ENCODE data around the gene RFPL2. TPM values are rescaled to one million over a fixed set of nuclear protein-coding genes. Genes with fewer than 3 reads are reported as not detected.
"Not testable (repeated sequence)": the region's sequence is repeated elsewhere in the genome, so short reads cannot be mapped to it uniquely, and the experiment has no call there.

Gene RFPL2
- total RNA-seq, 1 donor from 2014 or later, result 0.31 TPM

DNA sequence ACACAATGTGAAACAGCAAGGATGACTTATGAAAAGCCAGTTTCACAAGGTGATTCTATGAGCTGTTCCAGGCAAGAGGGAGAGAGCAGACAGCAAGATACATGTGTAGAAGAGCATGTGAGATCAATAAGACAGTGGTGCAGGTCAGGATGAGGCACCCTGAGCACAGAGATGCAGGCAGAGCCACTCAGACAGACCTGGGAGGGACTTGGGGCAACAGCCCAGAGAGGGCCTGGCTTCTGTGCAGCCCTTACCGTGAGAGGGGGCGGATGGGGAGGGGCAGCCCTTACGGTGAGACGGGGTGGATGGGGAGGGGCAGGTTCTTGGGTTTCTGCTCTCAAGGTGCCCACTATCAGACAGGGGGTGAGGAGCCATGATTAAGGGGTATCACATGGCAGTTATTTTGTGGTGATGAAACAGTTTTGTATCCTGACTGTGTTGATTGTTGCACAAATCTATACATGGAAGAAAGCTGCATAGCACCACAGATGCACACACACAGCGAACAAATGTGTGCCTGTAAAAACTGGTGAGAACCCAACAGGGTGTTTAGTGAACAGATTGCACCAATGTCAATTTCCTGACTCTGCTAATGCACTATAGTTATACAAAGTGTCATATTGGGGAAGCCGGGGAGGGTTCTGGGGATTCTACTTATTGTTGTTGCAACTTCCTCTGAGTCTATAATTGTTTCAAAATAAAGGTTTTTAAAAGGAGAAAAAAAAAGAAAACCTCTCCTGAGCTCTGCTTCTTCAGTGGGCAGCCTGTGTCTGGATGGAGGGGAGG lies 40.6 kb downstream of the RFPL2 start:
- DNase-seq, result no peak

DNA sequence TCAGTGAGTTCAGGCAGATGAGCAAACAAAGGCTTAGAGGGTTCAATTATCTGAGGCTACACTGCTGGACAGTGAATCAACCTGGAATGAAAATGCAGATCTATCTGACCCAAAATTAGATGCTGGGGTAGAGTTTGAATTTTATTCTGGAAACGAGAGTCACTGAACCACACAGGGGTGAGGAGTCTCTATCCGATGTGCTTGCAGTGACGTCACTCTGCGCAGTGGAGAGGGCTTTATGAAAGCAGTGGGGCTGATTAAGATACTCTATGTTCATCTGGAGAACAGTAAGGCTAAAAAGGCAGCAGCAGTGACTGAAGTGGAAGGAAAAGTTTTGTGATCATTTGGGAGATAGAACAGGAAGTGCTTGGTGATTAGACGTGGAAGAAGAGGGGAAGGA lies 44.5 kb downstream of the RFPL2 start:
- not testable (repeated sequence) for DNase-seq

DNA sequence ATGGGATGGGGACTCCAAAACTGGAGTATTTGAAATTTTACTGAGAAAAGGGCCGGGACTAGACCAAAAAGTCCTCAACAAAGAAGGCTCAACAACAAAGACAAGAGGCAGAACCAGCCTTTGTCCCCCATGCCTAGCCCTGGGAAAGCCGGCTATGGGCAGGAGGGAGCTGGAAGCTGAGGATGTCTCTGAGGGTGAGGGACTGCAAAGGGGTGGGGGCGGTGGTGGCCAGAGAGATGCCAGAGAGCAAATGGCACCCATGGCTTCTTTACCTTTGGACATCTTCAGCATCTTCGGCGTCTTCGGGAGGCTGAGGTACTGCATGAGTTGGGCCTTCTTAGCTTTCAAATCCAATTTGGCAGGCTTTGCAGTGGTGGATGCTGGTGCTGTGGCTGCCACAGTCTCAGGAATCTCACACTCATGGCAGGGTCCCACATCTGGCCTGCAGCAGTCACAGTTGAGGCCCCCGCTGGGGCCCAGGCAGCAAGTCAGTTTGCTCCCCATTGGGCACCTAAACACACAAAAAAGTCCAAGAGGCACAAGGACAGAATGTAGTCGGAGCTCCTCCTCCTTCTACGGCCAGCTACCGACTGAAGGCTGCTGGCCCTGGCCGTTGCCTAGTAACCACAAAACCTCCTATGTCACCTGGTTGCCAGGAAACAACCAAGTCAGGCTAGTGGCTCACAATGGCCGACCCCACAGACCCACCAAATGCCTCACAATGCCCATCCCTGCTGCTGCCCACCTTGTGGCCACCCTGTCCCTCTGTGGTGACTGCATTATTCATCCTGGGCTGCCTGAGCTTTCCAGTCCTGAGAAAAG lies 46.0 kb downstream of the RFPL2 start, which contains the start of gene C22orf42:
C22orf42 (minus strand) TSS at position 592 of the 822 bp plus-strand sequence; CDS start at position 504, 88 bp downstream.
- DNase-seq, result no peak

DNA sequence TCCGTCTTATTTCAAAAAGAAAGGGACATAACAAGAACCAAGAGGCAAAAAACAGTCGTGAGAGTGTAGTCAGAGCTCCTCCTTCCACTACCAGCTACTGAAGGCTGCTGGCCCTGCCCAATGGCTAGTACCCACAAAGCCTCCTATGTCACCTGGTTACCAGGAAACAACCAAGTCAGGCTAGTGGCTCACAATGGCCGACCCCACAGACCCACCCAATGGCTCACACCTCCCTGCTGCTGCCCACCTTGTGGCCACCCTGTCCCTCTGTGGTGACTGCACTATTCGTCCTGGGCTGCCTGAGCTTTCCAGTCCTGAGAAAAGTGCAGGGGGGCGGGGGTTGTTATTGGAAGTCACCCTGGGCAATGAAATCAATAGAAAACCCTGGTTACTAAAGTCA lies 47.2 kb downstream of the RFPL2 start:
- DNase-seq, result not testable (repeated sequence)

DNA sequence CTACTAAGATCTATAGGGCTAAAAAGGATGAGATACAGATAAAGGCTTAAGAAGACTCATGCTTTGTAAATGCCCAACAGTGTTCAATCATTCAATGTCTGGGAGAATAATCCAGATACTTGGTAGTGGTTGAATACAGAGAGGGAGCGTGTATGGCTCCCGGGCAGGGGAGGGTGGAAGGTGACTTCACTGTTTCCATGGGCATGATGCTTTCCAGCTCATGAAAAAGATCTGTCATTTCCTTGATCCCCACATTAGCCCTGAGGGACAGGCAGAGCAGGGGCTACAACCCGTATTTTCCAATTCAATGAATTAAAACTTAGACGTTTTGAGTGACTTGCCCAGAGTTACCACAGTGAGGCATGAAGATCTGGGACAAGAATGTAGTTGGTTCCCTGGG lies 50.1 kb downstream of the RFPL2 start:
- DNase-seq, result not testable (repeated sequence)

DNA sequence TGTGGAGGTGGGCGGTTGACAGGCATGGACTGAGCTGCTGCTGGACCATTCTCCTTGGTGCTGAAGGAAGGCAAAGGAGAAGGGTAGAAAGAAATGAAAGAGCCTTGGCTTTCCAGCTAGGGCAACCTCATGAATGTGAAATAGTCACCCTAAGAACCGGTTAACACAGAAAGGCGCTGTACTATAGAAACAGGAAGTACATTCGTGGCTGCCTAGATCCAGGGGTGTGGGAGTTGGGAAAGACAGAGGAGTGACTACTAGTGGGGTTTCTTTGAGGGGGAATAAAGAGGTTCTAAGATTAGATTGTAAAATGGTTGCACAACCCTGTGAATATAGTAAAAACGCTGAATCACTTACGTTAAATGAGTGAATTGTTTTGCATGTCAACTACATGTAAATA lies 53.2 kb downstream of the RFPL2 start:
- DNase-seq, result not testable (repeated sequence)

DNA sequence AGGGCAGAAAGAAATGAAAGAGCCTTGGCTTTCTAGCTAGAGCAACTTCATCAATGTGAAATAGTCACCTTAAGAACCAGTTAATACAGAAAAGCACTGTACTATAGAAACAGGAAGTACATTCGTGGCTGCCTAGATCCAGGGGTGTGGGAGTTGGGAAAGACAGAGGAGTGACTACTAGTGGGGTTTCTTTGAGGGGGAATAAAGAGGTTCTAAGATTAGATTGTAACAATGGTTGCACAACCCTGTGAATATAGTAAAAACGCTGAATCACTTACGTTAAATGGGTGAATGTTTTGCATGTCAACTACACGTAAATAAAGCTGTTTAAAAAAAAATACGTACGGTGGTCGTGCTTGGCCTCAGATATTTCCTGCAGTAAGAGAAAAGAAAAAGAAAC lies 54.2 kb downstream of the RFPL2 start:
- DNase-seq, result not testable (repeated sequence)

DNA sequence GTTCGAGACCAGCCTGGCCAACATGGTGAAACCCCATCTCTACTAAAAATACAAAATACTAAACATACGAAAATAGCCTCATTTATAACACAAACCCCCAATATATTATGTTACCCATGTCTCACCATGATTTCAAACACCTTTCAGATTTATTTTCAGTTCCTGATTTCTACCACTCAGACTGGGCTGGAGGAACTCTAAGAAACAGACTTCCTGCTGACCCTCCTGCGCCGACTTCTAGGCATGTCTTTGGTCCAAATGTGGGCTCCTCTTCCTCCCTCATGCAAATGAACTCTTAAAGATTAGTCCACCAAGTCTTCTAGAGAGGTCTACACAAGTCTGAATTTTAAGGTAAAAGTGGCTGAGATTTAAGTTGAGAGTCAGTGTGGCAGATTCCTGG lies 56.5 kb downstream of the RFPL2 start:
- not testable (repeated sequence) for DNase-seq

DNA sequence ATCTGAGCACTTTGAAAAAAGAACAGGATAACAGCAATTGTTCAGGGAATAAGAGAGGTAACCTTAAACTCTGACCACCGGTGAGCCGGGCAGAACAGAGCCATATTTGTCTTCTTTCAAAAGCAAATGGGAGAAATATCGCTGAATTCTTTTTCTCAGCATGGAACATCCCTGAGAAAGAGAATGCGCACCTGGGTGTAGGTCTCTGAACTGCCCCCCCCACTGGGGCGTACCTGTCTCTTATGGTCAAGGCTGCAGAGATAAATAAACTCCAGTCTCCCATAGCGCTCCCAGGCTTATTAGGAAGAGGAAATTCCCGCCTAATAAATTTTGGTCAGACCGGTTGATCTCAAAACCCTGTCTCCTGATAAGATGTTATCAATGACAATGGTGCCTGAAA lies 57.7 kb downstream of the RFPL2 start:
- not testable (repeated sequence) for DNase-seq

DNA sequence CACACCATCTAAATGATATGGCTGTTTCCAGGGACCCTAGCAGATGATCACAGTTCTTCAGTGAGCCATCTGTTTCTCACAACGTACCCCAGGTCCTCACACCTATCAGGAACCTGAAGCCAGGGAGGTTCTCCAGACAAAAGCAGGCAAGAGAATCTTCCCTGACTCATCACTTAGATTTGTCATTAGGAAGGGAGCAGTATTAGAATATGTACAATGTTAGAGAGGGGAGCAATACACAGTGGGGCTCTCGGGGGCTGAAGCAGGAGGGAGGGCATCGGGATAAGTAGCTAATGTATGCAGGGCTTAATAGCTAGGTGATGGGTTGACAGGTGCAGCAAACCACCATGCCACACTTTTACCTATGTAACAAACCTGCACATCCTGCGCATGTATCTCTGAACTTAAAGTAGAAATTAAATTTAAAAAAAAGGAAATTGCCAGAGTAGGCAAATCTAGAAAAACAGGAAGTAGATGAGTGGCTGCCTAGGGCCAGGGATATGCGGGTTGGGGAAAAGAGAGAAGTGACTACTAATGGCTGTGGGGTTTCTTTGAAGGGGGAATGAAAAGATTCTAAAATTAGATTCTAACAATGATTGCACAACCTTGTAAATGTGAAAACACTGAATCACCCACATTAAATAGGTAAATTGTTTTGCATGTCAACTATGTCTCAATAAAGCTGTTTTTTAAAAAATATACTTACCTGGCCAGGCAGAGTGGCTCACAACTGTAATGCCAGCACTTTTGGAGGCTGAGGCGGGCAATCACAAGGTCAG lies 60.2 kb downstream of the RFPL2 start:
- no peak for DNase-seq

DNA sequence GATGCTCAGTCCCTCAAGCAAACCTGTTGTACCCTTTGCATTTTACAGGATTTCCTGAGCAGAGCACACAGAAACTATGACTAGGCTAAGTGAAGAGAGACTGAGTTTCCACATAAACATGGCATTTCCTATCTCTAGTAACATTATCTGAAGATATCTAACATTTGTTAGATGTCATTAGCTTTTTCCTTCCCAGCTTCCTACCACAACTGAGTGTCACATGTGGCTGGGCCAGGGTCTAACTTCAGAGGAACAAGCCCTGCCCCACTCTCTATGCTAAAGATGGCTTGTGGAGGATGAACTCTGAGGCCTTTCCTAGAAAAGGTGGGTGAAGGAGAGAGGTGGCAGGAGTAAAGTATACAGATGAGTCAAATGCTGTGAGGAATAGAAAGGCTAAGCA lies 62.3 kb downstream of the RFPL2 start:
- no peak for DNase-seq

DNA sequence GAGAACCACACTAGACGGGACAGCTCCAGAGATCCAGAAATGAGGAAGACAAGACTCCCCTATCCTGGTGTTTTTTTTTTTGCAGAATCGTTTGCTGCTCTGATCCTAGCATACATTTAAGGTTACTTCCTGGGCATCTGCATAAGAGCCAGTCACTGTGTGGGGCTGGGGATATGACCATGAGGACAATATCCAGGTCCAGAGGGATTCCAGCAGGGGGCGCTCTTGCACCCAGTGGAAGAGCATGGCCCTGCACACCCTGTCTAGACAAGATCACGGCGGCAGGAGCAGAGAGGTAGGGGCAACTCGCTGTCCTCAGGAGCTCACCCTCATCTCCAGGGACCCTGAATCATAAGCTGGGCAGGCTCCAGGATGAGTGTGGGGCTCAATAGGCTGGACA lies 64.2 kb downstream of the RFPL2 start:
- DNase-seq, result not testable (repeated sequence)

Small RNA genes lying within 50 kb of the gene (small RNA-seq; reads per million reads assigned to genes)
- gene RF02171, result not detected

Other genes starting within 250 kb of the RFPL2 start
- not detected for gene SLC5A1, start 161.8 kb downstream of the RFPL2 start, total RNA-seq
- not detected for gene C22orf42, start 45.8 kb downstream of the RFPL2 start, total RNA-seq
- not detected for gene SLC5A4, start 50.3 kb upstream of the RFPL2 start, total RNA-seq
- not detected for gene RFPL3, start 152.8 kb upstream of the RFPL2 start, total RNA-seq
- gene RTCB, start 207.2 kb upstream of the RFPL2 start, total RNA-seq, result 61.8 TPM